ENCODE measurements around the gene ZC3H18.

- TF ChIP-seq FOXM1 (IDR thresholded peaks at IDR 0.05; ENCODE audit: low read depth, low read length) (no peak), POLR2AphosphoS5 (IDR thresholded peaks at IDR 0.05; ENCODE audit: low read length) (no peak), POLR2A (IDR thresholded peaks at IDR 0.05; ENCODE audit: low read depth, low read length) (no peak), CTCF (IDR thresholded peaks at IDR 0.05 in 2 of 3, conservative IDR thresholded peaks at IDR 0.05 in 1 of 3; ENCODE audit: control insufficient read depth in 2 of 3, extremely low read depth in 1 of 3, insufficient read depth in 1 of 3, low read depth in 3 of 3, low read length in 3 of 3) (no peak), EP300 (IDR thresholded peaks at IDR 0.05; ENCODE audit: borderline replicate concordance in 1 of 2, control insufficient read depth in 1 of 2, low read depth in 2 of 2, low read length in 2 of 2) (no peak), USF2 (IDR thresholded peaks at IDR 0.05; ENCODE audit: borderline replicate concordance, low read depth, low read length) (no peak), LARP7 (IDR thresholded peaks at IDR 0.05) (no peak)
- TF ChIP-seq, protein P1, sequence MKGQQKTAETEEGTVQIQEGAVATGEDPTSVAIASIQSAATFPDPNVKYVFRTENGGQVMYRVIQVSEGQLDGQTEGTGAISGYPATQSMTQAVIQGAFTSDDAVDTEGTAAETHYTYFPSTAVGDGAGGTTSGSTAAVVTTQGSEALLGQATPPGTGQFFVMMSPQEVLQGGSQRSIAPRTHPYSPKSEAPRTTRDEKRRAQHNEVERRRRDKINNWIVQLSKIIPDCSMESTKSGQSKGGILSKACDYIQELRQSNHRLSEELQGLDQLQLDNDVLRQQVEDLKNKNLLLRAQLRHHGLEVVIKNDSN (IDR thresholded peaks at IDR 0.05; ENCODE audit: borderline replicate concordance, extremely low read length, insufficient read depth, low read depth, low read length): no peak
These were observed 95.4 kb downstream of the ZC3H18 start for GRCh38 chr16:88665570-88665969.

Measured in GM12878 (cell line).